Activated CD4-positive, alpha-beta T cell treated with anti-CD3 and anti-CD28 coated beads for 36 hours (primary cell): ENCODE results near the gene NDUFV3. TPM values are rescaled to one million over a fixed set of nuclear protein-coding genes. Genes with fewer than 3 reads are reported as not detected.
"Not testable (repeated sequence)": the region's sequence is repeated elsewhere in the genome, so short reads cannot be mapped to it uniquely, and the experiment has no call there.

Experiments
- ATAC-seq: fragments of 200-7000 bp; cut with Tn5 transposase; one replicate; pipeline ENCODE4 v1.10.0; 2021; ENCODE audit warnings: mild to moderate bottlenecking, moderate library complexity
- CTCF ChIA-PET: fragments of 350-600 bp; sonication (Branson Sonifier 250); formaldehyde crosslinking; loops from one replicate; lab custom pipeline; 2021; ENCODE audit warnings: antibody characterized with exemption; lab: Charles Lee
- POLR2A ChIA-PET: fragments of 350-600 bp; sonication (Branson Sonifier 250); formaldehyde crosslinking; loops from one replicate; lab custom pipeline; 2021; ENCODE audit warnings: antibody characterized with exemption, inconsistent platforms; lab: Charles Lee
- DNase-seq: peaks from one replicate; pipeline ENCODE4 v3.0.0-alpha.2; 2020
- H3K27ac Mint-ChIP-seq: one replicate; pipeline ENCODE4 v1.8.0; 2021; ENCODE audit warnings: mixed read lengths
- H3K27me3 Mint-ChIP-seq: one replicate; pipeline ENCODE4 v1.8.0; 2021; ENCODE audit warnings: mixed read lengths
- H3K36me3 Mint-ChIP-seq: one replicate; pipeline ENCODE4 v1.8.0; 2021; ENCODE audit warnings: low read depth, mixed read lengths
- H3K4me1 Mint-ChIP-seq: one replicate; pipeline ENCODE4 v1.8.0; 2021; ENCODE audit warnings: mixed read lengths
- H3K4me3 Mint-ChIP-seq: one replicate; pipeline ENCODE4 v1.8.0; 2021; ENCODE audit warnings: mild to moderate bottlenecking, moderate library complexity, mixed read lengths
- H3K9me3 Mint-ChIP-seq: one replicate; pipeline ENCODE4 v1.8.0; 2021; ENCODE audit warnings: low read depth, mixed read lengths
- intact Hi-C, 2 experiments: fragments of 100-400 bp; cut with DNase I in 1 of 2; cut with micrococcal nuclease in 1 of 2; formaldehyde crosslinking; loops; one replicate each; pipeline versions ENCODE4 v1.14.2 to v1.15.1; 2022 to 2024; cut with DNase I, micrococcal nuclease
- total RNA-seq, 2 experiments: library from RNA; stranded (reverse); gene quantifications; one replicate each; pipeline ENCODE4 v1.2.3, GENCODE V29; 2021

Gene NDUFV3
- 10 to 100 TPM; 24.6 to 31.8 TPM for total RNA-seq

GRCh38 chr21:42892931-42893755, at the start of gene NDUFV3:
Gene NDUFV3 (plus strand): TSS chr21:42893309. CDS start chr21:42893334, 25 bp downstream.
- H3K36me3 Mint-ChIP-seq = peaks cover 15% of the 10 kb centered on the region
- H3K9me3 Mint-ChIP-seq = no peaks in the 10 kb centered on the region
- DNase-seq (peak; percentile 100), ATAC-seq (peak; percentile 97)
- H3K4me3 Mint-ChIP-seq = peak within 1 kb of the TSS; percentile 74
- intact Hi-C loops = loop anchor here (1.0 to 10.0 kb wide), 5 partner anchors 14 to 766 kb away; partner anchors contain the start of genes PKNOX1 (in 2 of the 2), WDR4 (in 2 of the 2), HSF2BP (in 1 of the 2) and RRP1B (in 1 of the 2)
- ChIA-PET CTCF (interaction anchor here (1.2 kb wide), 1 partner anchor 12 kb away, joined by 5 read pairs; no protein-coding TSS in a partner anchor), POLR2A (interaction anchor here (0.7 to 1.7 kb wide), 5 partner anchors 8 to 155 kb away, joined by 3 to 5 read pairs (median 4); partner anchors contain the start of gene PKNOX1)
- peaks cover 13% of the 10 kb centered on the region for H3K4me1 Mint-ChIP-seq
- no peaks in the 10 kb centered on the region for H3K27me3 Mint-ChIP-seq
- peak within 1 kb of the TSS; percentile 90 for H3K27ac Mint-ChIP-seq

- CTCF ChIA-PET = no interaction called here
- POLR2A ChIA-PET = no interaction called here
- no peaks in the 10 kb centered on the region for H3K27me3 Mint-ChIP-seq
- no peaks in the 10 kb centered on the region for H3K4me1 Mint-ChIP-seq
- DNase-seq = no peak
- no peak for ATAC-seq
- peaks cover 46% of the 10 kb centered on the region for H3K36me3 Mint-ChIP-seq
- H3K4me3 Mint-ChIP-seq = no peak overlapping the region
- intact Hi-C loops = no loop called here
- H3K9me3 Mint-ChIP-seq = no peaks in the 10 kb centered on the region
- no peak overlapping the region for H3K27ac Mint-ChIP-seq
Measured at GRCh38 chr21:42844411-42845113, 48.5 kb upstream of the NDUFV3 start.

DNA sequence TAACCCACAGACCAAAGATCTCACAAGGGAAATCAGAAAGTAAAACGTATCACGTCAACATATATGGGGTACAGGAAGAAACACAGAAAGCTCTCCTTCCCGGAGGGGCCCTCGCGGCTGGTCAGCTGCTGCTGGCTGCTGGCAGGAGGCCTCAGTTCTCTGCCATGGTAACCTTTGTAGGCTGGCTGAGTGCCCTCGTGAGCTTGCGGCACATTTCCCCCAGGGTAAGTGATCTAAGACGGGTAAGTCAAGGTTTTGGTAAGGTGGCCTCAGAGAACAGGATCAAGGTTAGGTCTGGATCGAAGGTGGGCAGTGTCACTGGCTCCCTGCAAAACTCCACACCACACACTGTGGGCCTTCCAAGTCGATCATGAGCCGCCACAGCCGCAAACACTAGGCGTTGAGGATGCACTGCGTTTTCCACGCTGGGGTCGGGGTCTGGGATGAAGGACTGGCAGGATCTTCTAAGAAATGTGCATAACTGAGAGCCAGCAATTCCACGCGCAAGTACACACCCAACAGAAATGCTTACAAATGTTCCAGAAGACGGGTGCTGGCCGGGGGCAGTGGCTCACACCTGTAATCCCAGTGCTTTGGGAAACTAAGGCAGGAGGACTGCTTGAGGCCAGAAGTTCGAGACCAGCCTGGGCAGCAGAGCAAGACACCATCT, 47.7 kb upstream of the NDUFV3 start:
- H3K36me3 Mint-ChIP-seq = peaks cover 53% of the 10 kb centered on the region
- no peak for ATAC-seq
- no peaks in the 10 kb centered on the region for H3K4me1 Mint-ChIP-seq
- ChIA-PET CTCF (no interaction called here), POLR2A (no interaction called here)
- no peak overlapping the region for H3K4me3 Mint-ChIP-seq
- no peaks in the 10 kb centered on the region for H3K9me3 Mint-ChIP-seq
- H3K27me3 Mint-ChIP-seq = no peaks in the 10 kb centered on the region
- no peak for DNase-seq
- intact Hi-C loops = no loop called here
- no peak overlapping the region for H3K27ac Mint-ChIP-seq

- ChIA-PET POLR2A (no interaction called here), CTCF (no interaction called here)
- intact Hi-C loops = no loop called here
- no peak overlapping the region for H3K27ac Mint-ChIP-seq
- H3K4me3 Mint-ChIP-seq = no peak overlapping the region
- no peaks in the 10 kb centered on the region for H3K9me3 Mint-ChIP-seq
- H3K36me3 Mint-ChIP-seq = peaks cover 58% of the 10 kb centered on the region
- no peaks in the 10 kb centered on the region for H3K4me1 Mint-ChIP-seq
- H3K27me3 Mint-ChIP-seq = no peaks in the 10 kb centered on the region
- ATAC-seq (no peak), DNase-seq (no peak)
Measured at GRCh38 chr21:42846221-42846620, 46.9 kb upstream of the NDUFV3 start.

DNA sequence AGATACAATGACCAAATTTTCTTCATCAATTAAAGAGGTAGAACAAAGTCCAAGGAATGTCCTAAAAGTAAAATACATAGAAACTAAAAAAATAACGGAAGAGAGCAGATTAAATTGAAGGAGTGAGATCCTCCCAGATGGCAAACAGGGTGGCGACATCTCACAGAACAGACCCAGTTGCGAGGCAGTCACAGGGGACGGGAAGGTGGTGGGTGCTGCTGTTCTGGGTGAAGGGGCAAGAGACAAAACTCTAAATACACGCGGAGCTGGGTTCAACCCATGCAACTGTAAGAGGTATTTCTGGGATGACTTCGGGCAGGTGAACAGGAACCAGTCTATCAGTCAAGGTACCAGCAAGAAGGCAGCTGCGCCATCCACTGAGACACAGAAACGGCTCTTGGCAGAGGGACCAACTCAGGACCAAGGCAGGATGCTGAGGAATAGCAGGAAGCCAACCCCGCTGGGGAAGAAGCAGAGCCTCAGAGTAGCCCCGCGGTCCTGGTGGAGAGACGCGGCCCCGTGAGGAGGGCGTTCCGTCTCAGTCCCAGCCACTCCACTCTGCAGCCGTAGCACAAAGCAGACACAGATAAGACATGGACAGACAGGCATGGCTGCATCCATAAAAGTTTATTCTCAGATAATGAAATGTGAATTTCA, 45.9 kb upstream of the NDUFV3 start:
- DNase-seq (no peak), ATAC-seq (no peak)
- H3K9me3 Mint-ChIP-seq = no peaks in the 10 kb centered on the region
- H3K36me3 Mint-ChIP-seq = peaks cover 61% of the 10 kb centered on the region
- H3K4me3 Mint-ChIP-seq = no peak overlapping the region
- no peaks in the 10 kb centered on the region for H3K27me3 Mint-ChIP-seq
- no peaks in the 10 kb centered on the region for H3K4me1 Mint-ChIP-seq
- no peak overlapping the region for H3K27ac Mint-ChIP-seq
- intact Hi-C loops = no loop called here
- CTCF ChIA-PET = no interaction called here
- POLR2A ChIA-PET = no interaction called here

DNA sequence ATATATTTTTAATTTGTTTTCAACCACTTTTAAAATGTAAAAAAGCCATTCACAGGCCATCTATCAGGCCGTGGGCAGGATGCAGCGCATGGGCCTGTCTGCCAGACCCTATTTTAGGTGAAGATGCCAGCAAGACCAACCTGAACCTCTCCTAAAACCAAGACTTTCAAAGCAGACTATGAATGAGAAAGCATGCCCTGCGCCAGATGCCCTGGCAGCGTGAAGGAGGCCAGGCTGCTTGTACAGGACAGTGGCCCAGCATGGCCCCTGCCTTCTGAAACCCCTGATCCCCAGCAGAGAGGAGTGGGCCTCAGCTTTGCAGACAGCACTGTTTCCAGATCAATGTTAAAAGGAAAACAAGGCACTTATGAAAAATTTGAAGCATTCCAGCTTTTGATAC, 45.4 kb upstream of the NDUFV3 start:
- peaks cover 61% of the 10 kb centered on the region for H3K36me3 Mint-ChIP-seq
- intact Hi-C loops = no loop called here
- H3K9me3 Mint-ChIP-seq = no peaks in the 10 kb centered on the region
- ChIA-PET CTCF (no interaction called here), POLR2A (no interaction called here)
- no peaks in the 10 kb centered on the region for H3K4me1 Mint-ChIP-seq
- ATAC-seq = no peak
- no peak overlapping the region for H3K4me3 Mint-ChIP-seq
- DNase-seq = no peak
- H3K27me3 Mint-ChIP-seq = no peaks in the 10 kb centered on the region
- no peak overlapping the region for H3K27ac Mint-ChIP-seq

DNA sequence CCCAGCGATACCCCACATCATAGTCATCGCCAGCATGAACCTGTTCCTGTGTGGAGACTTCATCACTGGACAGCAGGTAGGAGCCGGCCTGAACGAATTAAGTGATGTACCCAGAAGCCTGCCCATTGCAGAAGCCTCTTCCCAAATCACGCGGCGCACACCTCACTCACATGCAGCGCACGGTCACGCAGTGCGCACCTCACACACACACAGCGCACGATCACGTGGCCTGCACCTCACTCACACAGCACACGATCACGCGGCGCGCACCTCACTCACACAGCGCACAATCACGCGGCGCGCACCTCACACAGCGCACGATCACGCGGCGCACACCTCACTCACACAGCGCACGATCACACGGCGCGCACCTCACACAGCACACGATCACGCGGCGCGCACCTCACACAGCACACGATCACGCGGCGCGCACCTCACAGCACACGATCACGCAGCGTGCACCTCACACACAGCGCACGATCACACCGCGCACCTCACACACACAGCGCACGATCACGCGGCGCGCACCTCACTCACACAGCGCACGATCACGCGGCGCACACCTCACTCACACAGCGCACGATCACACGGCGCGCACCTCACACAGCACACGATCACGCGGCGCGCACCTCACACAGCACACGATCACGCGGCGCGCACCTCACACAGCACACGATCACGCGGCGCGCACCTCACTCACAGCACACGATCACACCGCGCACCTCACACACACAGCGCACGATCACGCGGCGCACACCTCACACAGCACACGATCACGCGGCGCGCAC, 44.8 kb upstream of the NDUFV3 start:
- H3K9me3 Mint-ChIP-seq, H3K27me3 Mint-ChIP-seq, DNase-seq, POLR2A ChIA-PET, CTCF ChIA-PET, intact Hi-C loops, H3K27ac Mint-ChIP-seq, ATAC-seq, H3K4me1 Mint-ChIP-seq, H3K4me3 Mint-ChIP-seq: not testable (repeated sequence)
- H3K36me3 Mint-ChIP-seq = peaks cover 58% of the 10 kb centered on the region

DNA sequence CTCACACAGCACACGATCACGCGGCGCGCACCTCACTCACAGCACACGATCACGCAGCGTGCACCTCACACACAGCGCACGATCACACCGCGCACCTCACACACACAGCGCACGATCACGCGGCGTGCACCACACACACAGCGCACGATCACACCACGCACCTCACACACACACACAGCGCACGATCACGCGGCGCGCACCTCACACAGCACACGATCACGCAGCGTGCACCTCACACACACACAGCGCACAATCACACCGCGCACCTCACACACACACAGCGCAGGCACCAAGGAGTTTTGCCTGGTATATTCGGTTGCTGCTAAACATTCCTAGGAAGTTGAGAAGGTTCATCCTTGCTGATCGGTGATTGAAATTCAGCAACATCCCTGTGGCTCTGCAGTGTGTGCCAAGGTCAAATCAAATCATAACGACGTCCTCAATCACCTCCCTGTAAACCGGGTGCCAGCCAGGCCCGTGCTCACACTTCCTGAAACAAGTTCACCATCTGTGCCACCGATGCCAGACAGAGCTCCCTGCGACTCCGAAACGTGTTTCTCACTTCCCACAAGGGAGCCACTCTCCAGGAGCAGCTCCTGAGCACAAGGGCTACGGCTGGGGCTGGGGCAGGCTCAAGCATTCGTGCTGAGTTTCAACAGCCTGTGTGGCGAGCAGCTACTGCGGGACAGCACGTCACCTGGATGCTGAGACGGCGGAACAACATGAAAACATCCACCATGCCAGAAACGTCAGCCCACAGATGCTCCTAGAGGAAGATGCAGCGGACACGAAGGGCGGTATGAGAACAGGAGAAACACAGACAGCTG, 44.0 kb upstream of the NDUFV3 start:
- H3K27me3 Mint-ChIP-seq = no peaks in the 10 kb centered on the region
- DNase-seq (no peak), ATAC-seq (no peak)
- H3K4me3 Mint-ChIP-seq = no peak overlapping the region
- H3K27ac Mint-ChIP-seq = no peak overlapping the region
- H3K4me1 Mint-ChIP-seq = no peaks in the 10 kb centered on the region
- intact Hi-C loops = no loop called here
- ChIA-PET CTCF (no interaction called here), POLR2A (no interaction called here)
- peaks cover 60% of the 10 kb centered on the region for H3K36me3 Mint-ChIP-seq
- H3K9me3 Mint-ChIP-seq = no peaks in the 10 kb centered on the region

- Mint-ChIP-seq H3K4me3 (no peak overlapping the region), H3K9me3 (no peaks in the 10 kb centered on the region), H3K27me3 (no peaks in the 10 kb centered on the region), H3K27ac (no peak overlapping the region), H3K36me3 (peaks cover 58% of the 10 kb centered on the region), H3K4me1 (no peaks in the 10 kb centered on the region)
- DNase-seq (no peak), ATAC-seq (peak; percentile 63)
- ChIA-PET CTCF (interaction anchor here (0.8 kb wide), 1 partner anchor 1042 kb away, joined by 3 read pairs; no protein-coding TSS in a partner anchor), POLR2A (no interaction called here)
- intact Hi-C loops = no loop called here
Measured at GRCh38 chr21:42849759-42850412, 43.2 kb upstream of the NDUFV3 start.

DNA sequence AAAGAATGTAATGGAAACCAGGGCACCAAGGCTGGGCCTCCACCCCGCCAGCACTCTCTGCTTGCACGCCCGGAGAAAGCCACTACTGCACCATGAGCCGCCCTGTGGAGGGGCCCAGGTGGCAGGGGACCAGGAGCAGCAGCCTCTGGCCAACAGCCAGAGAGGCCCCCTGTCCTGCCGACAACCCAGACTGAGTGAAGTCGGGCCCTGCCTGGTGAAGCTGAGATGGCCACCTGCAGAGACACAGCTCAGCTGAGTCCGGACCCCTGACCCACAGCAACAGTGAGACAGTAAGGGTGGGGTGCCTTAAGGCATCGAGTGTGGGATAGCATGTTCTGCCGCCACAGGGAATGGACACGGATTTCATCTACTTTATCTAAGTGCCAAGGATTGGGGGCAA, 42.6 kb upstream of the NDUFV3 start:
- Mint-ChIP-seq H3K4me1 (no peaks in the 10 kb centered on the region), H3K27ac (no peak overlapping the region), H3K4me3 (no peak overlapping the region), H3K9me3 (no peaks in the 10 kb centered on the region), H3K36me3 (peaks cover 56% of the 10 kb centered on the region), H3K27me3 (no peaks in the 10 kb centered on the region)
- no peak for DNase-seq
- CTCF ChIA-PET = interaction anchor here (0.8 kb wide), 1 partner anchor 1042 kb away, joined by 3 read pairs; no protein-coding TSS in a partner anchor
- POLR2A ChIA-PET = no interaction called here
- no peak for ATAC-seq
- intact Hi-C loops = no loop called here
